ENCODE data around the gene TRAP1.

The TRAP1 gene
- total RNA-seq = 66.7 to 68.6 reads per million in 2 donors

- DNase-seq = peak; percentile 78 to 90 (median 87)
Observed at GRCh38 chr16:3717235-3718018, at the start of gene TRAP1. Gene TRAP1 (minus strand): TSS chr16:3717524. CDS start chr16:3717508, 16 bp downstream.

- no peak for DNase-seq
Observed at GRCh38 chr16:3766177-3766576, 48.9 kb upstream of the TRAP1 start.

GRCh38 chr16:3764409-3764808 is 47.1 kb upstream of the TRAP1 start:
- DNase-seq = no peak

DNA sequence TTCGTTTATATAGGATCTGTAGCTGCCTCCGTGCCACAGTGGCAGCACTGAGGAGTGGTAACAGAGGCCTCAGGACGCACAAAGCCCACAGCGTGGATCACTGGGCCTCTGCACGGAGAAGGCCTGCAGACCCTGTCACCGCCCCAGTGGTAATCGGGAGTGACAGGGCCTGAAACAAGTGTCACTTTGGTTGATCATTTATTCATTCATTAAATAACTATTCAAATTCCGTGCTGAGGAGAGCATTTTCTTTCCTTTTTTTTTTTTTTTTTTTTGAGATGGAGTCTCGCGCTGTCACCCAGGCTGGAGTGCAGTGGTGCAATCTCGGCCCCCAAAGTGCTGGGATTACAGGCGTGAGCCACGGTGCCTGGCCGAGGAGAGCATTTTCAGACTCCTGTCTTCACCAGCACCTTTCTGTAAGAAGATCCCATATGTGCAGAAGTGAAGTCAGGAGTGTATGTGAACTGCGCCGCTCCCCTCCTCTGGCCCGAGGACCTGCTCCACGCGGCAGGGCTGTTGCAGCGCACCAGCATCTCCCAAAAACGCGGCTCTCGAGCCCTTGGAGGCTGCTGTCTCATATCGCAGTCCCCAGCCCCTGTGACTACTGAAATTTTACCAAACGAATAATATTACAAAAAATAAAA is 44.9 kb upstream of the TRAP1 start:
- no peak for DNase-seq

GRCh38 chr16:3761375-3762106 is 44.2 kb upstream of the TRAP1 start:
- no peak for DNase-seq

DNA sequence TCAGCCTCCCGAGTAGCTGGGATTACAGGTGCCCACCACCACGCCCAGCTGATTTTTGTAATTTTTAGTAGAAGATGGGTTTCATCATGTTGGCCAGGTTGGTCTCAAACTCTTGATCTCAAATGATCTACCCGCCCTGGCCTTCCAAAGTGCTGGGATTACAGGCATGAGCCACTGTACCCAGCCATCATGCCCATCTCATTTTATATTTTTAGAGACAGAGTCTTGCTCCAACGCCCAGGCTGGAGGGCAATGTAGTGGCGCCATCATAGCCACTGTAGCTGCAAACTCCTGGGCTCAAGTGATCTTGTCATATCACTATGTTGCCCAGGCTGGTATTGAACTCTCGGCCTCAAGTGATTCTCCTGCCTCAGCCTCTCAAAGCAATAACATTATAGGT is 43.2 kb upstream of the TRAP1 start:
- no peak for DNase-seq

DNA sequence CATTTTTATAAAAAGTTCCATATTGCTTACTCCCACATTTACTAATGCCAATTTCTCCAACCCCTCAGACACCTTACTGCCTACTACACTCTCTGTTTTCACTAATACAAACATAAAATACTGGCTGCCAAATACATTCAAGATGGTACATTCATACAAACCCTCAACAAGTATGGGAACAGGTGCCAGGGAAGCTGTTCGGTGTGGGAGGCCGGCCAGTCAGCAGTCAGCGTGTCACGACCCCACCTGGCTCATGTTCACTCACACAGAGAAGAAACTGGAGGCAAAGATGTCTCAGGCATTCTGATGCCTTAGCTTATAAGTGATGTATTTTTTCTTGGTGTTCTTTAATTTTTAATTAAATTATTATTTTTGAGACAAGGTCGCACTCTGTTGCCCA is 42.4 kb upstream of the TRAP1 start:
- no peak for DNase-seq

- no peak for DNase-seq
Observed at GRCh38 chr16:3756113-3756512, 38.8 kb upstream of the TRAP1 start.

- DNase-seq = no peak
Observed at GRCh38 chr16:3755249-3755648, 37.9 kb upstream of the TRAP1 start.

DNA sequence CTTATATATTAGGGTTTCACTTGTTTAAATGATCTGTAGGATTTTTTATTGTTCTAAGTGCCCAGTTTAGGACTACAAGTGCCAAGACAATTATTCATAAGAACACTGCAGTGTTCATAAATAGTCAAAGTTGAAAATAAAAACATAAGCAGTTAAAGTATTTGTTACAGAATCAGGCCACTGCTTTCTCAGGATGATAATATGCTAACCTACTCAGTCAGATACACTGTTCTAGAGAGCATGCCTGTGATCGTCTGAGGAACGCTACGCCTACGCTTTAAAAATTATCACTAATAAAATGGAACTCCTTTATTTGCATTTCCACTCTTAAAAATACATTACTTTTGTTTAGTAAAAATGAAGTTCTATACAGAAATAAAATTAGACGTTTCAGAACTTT is 37.4 kb upstream of the TRAP1 start:
- no peak for DNase-seq

DNA sequence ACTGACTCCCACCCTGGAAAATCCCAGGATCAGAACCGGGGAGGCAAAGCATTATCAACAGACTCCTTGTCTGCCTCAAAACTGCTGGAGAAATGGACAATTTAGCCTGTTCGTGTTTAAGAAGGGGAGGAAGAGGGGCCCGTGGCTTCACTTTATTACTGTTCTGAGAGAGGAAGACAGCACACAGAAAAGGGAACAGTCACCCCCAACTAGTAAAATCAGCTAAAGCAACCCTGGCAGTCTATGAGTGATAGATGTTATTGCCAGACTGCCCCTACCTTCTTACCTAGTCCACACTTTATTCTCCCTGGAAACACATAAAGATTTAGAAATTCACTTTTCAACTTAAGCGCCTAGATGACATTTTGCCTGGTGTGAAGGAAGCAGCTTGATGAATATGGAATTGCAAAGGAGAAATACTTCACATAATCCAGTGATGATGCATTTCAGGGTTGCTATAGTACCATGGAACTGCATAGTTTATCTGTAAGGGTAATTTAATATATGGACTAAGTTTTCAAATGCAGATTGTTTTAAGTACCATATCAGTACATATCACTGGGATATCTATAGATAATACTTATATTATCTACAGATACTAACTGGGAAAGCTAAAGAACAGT is 36.9 kb upstream of the TRAP1 start:
- DNase-seq = no peak

DNA sequence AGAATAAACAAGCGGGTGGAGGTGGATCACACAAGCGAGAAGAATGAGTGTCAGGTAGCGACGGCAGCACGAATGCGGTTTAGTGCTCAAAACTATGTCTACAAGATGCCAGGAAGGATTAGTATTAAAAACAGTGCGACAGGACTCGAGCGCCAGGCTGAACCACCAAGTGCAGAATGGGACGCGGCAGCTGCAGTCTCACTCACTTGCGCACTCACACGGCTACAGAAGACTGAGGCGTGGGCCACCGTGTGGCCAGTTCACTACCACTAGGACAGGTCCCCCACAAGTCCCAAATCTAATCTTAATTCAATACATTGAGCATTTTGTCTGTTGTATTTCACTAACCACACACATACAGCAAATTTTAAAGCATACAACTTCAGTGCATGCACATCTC is 35.7 kb upstream of the TRAP1 start:
- no peak for DNase-seq

DNA sequence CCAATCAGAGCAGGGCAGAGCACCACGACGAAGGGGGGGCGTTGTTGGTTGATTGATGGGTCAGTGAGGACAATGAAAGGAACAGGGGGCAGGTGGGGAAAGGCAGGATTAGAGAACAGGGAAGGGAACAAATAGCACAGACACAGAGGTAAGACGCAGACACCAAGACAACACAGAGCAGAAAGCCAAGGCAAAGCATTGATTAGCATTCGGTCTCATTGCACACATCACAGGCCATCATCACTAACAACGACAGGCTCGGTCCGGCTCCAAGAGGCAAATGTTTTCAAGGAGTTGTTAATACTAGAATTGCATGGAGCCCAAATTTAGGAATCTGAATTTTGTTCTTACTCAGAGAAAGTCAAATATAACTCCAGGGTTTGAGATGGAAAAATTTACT is 34.6 kb upstream of the TRAP1 start:
- DNase-seq = no peak

GRCh38 chr16:3748307-3748706 is 31.0 kb upstream of the TRAP1 start:
- no peak for DNase-seq

GRCh38 chr16:3745751-3746355 is 28.5 kb upstream of the TRAP1 start:
- DNase-seq = no peak

DNA sequence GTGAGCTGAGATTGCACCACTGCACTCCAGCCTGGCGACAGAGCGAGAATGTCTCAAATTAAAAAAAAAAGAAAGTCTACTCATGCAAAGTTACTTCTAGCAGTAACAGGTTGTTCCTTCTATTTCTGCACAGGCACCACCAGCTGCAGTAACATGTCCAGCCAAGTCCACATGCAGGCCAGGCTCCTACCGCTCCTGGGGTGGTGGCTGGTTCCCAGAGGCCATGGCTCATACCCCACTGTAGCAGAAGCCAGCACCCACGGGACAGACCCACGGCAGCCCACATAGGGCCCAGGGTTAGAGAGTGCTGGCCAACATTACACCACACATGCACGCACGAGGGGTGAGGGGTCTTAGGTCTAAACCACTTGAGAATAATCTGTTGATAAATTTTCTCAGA is 26.7 kb upstream of the TRAP1 start:
- no peak for DNase-seq

DNA sequence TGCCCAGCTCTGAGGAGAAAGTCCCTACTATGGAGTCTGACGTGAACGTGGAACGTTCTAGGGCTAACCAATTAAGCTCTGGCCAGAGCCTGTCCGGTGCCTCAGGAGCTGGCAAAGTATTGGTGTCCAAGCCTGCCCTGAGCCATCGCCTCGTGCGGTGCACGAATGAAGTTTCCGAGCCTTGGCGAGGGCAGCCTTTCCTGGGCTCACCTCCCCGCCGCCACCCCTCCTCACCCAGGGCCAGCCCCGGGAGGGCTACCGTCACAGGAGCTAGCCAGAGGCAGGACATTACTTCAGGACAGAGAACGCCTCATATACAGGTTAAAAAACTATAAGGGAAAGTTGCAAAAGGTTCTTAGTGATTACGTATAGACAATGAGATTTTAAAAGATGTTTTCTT is 23.6 kb upstream of the TRAP1 start:
- no peak for DNase-seq

- DNase-seq = no peak
Observed at GRCh38 chr16:3740186-3740585, 22.9 kb upstream of the TRAP1 start.

GRCh38 chr16:3739636-3740035 is 22.3 kb upstream of the TRAP1 start:
- no peak for DNase-seq

DNA sequence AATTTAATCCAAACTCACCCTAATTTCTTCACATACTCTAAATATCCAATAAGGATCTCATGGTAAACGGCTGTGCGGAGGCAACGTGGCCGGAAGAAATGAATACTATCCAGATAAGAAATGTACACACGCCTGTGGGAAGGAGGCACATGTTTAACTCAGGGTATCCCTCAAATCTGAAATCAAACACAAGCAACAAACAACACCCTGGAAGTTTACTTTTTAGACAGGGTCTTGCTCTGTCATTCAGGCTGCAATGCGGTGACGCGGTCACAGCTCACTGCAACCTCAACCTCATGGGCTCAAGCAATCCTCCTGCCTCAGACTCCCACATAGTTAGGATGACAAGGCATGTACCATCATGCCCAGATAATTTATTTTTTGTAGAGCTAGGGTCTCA is 21.2 kb upstream of the TRAP1 start:
- DNase-seq = no peak

- DNase-seq = no peak
Observed at GRCh38 chr16:3738128-3738527, 20.8 kb upstream of the TRAP1 start.

- DNase-seq = no peak
Observed at GRCh38 chr16:3737181-3737580, 19.9 kb upstream of the TRAP1 start.

DNA sequence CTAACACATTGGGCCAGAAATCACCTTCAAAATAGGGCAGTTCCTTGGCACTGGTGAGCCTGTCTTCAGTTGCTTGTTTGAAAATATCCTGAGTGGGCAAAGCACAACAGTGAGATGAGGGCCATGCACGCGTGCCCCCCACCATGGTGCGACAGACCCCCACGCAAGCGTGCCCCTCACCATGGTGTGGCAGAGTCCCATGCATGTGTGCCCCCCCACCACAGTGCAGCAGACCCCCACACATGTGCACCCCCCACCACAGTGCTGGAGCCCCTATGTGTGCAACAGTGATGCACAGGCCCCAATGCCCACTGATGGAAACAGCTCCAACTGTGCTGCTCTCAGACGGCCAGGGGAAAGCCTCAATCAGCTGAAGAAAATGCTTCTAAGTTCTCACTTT is 18.8 kb upstream of the TRAP1 start:
- no peak for DNase-seq

Data from T-helper 2 cell (primary cell).